HPDE6-E6E7 (cell line): ENCODE data around the gene SPPL2C.

Source experiments
- DNase-seq: peaks from one replicate; pipeline ENCODE4 v3.0.0; 2011; ENCODE audit warnings: missing footprints; ENCODE audit errors: extremely low spot score

The SPPL2C gene

GRCh38 chr17:45828582-45829133 is 16.0 kb upstream of the SPPL2C start:
- peak; percentile 20 for DNase-seq

GRCh38 chr17:45833920-45834319 is 10.8 kb upstream of the SPPL2C start:
- no peak for DNase-seq

- DNase-seq: no peak
Observed at GRCh38 chr17:45834471-45835396, 9.9 kb upstream of the SPPL2C start.

- no peak for DNase-seq
Observed at GRCh38 chr17:45835481-45835880, 9.2 kb upstream of the SPPL2C start.

- no peak for DNase-seq
Observed at GRCh38 chr17:45836047-45837044, 8.3 kb upstream of the SPPL2C start.

- DNase-seq: no peak
Observed at GRCh38 chr17:45837187-45837586, 7.5 kb upstream of the SPPL2C start.

- DNase-seq: no peak
Observed at GRCh38 chr17:45837603-45838002, 7.1 kb upstream of the SPPL2C start.

GRCh38 chr17:45838751-45839295 is 5.9 kb upstream of the SPPL2C start:
- DNase-seq: no peak

GRCh38 chr17:45839442-45839841 is 5.2 kb upstream of the SPPL2C start:
- no peak for DNase-seq

GRCh38 chr17:45841186-45841585 is 3.5 kb upstream of the SPPL2C start:
- no peak for DNase-seq

- DNase-seq: no peak
Observed at GRCh38 chr17:45841883-45842525, 2.7 kb upstream of the SPPL2C start.

GRCh38 chr17:45843722-45844121 is 959 bp upstream of the SPPL2C start:
- no peak for DNase-seq

- no peak for DNase-seq
Observed at GRCh38 chr17:45845376-45846185, 900 bp downstream of the SPPL2C start.

GRCh38 chr17:45846223-45846622 is 1.5 kb downstream of the SPPL2C start:
- DNase-seq: no peak

GRCh38 chr17:45846646-45847045 is 2.0 kb downstream of the SPPL2C start:
- no peak for DNase-seq

- no peak for DNase-seq
Observed at GRCh38 chr17:45847101-45847500, 2.4 kb downstream of the SPPL2C start.

- no peak for DNase-seq
Observed at GRCh38 chr17:45847747-45848146, 3.1 kb downstream of the SPPL2C start.

- no peak for DNase-seq
Observed at GRCh38 chr17:45848405-45848804, 3.7 kb downstream of the SPPL2C start.

GRCh38 chr17:45848868-45849535 is 4.3 kb downstream of the SPPL2C start:
- DNase-seq: no peak

- no peak for DNase-seq
Observed at GRCh38 chr17:45849536-45849990, 4.9 kb downstream of the SPPL2C start.
